CD4-positive, CD25-positive, alpha-beta regulatory T cell (primary cell): ENCODE measurements around the gene GRIK4. TPM values are rescaled to one million over a fixed set of nuclear protein-coding genes. Genes with fewer than 3 reads are reported as not detected.
"Not testable (repeated sequence)": the region's sequence is repeated elsewhere in the genome, so short reads cannot be mapped to it uniquely, and the experiment has no call there.

Experiments used
- ATAC-seq, 2 donors: fragments of 150-1000 bp; cut with Tn5 transposase; one replicate each; pipeline ENCODE4 v1.10.0; 2021; ENCODE audit warnings: low read depth in 2 of 2, moderate number of reproducible peaks in 2 of 2, moderate library complexity in 1 of 2
- DNase-seq, 3 donors: peaks; one replicate each; pipeline versions ENCODE4 v3.0.0 to v3.0.0-alpha.2; 2012 to 2022; ENCODE audit warnings: mixed read lengths in 1 of 3
- H3K27ac ChIP-seq: one replicate; pipeline ENCODE4 v1.7.0; 2013; ENCODE audit warnings: mild to moderate bottlenecking, low read length; ENCODE audit not compliant: insufficient read depth, poor library complexity, severe bottlenecking
- H3K27me3 ChIP-seq: one replicate; pipeline ENCODE4 v1.7.0; 2013; ENCODE audit warnings: low read length; ENCODE audit not compliant: control insufficient read depth, insufficient read depth
- H3K36me3 ChIP-seq: one replicate; pipeline ENCODE4 v1.7.0; 2013; ENCODE audit warnings: mild to moderate bottlenecking, low read length, moderate library complexity; ENCODE audit not compliant: control insufficient read depth, insufficient read depth
- H3K4me1 ChIP-seq: 2 replicates; pipeline ENCODE4 v1.7.0; 2013; ENCODE audit warnings: mild to moderate bottlenecking, low read length; ENCODE audit not compliant: insufficient read depth, control insufficient read depth, poor library complexity, severe bottlenecking
- H3K4me3 ChIP-seq: one replicate; pipeline ENCODE4 v1.7.0; 2013; ENCODE audit warnings: low read depth, mild to moderate bottlenecking, low read length, moderate library complexity
- H3K9me3 ChIP-seq, 2 experiments: 1 replicate in 1 of 2; 2 replicates in 1 of 2; pipeline ENCODE4 v1.7.0; 2013; ENCODE audit warnings: low read length in 2 of 2, mild to moderate bottlenecking in 1 of 2, moderate library complexity in 1 of 2; ENCODE audit not compliant: control insufficient read depth in 2 of 2
- H3K27ac Mint-ChIP-seq, 3 donors: one replicate each; pipeline ENCODE4 v1.8.0; 2020 to 2022; ENCODE audit warnings: mild to moderate bottlenecking in 3 of 3, mixed read lengths in 3 of 3, moderate library complexity in 2 of 3
- H3K27me3 Mint-ChIP-seq: one replicate; pipeline ENCODE4 v1.8.0; 2022; ENCODE audit warnings: mild to moderate bottlenecking, mixed read lengths
- H3K36me3 Mint-ChIP-seq: one replicate; pipeline ENCODE4 v1.8.0; 2020; ENCODE audit warnings: mixed read lengths
- H3K4me1 Mint-ChIP-seq, 4 donors: one replicate each; pipeline ENCODE4 v1.8.0; 2020 to 2022; ENCODE audit warnings: mixed read lengths in 4 of 4, mild to moderate bottlenecking in 1 of 4
- H3K4me3 Mint-ChIP-seq, 4 donors: one replicate each; pipeline ENCODE4 v1.8.0; 2020 to 2022; ENCODE audit warnings: mild to moderate bottlenecking in 4 of 4, mixed read lengths in 4 of 4, moderate library complexity in 3 of 4
- H3K9me3 Mint-ChIP-seq, 7 donors: one replicate each; pipeline ENCODE4 v1.8.0; 2020 to 2022; ENCODE audit warnings: mixed read lengths in 7 of 7, mild to moderate bottlenecking in 3 of 7, moderate library complexity in 2 of 7
- polyA plus RNA-seq, 4 donors: library from polyadenylated mRNA; unstranded; fragments of 300-500 nt; fragmentation: Illumina TruSeq; gene quantifications; one replicate each; pipeline ENCODE4 v1.2.3, GENCODE V29; 2021
- total RNA-seq: library from RNA; stranded (reverse); gene quantifications from one replicate; pipeline ENCODE4 v1.2.3, GENCODE V29; 2022

The GRIK4 gene
- total and polyA plus RNA-seq, 5 donors from 2014 or later, result not detected

GRCh38 chr11:121006922-121007321 lies 495.4 kb downstream of the GRIK4 start:
- Histone ChIP-seq H3K9me3 (peaks cover 3 to 8% of the 10 kb centered on the region in 2 experiments), H3K36me3 (no peaks in the 10 kb centered on the region), H3K27ac (no peak overlapping the region), H3K4me1 (no peaks in the 10 kb centered on the region), H3K27me3 (peaks cover 16% of the 10 kb centered on the region), H3K4me3 (no peak overlapping the region)
- Mint-ChIP-seq H3K4me1 (no peaks in the 10 kb centered on the region), H3K9me3 (peaks cover 0 to 9% (median 5%) of the 10 kb centered on the region in 7 donors), H3K36me3 (no peaks in the 10 kb centered on the region), H3K27ac (no peak overlapping the region), H3K27me3 (peaks cover 22% of the 10 kb centered on the region), H3K4me3 (no peak overlapping the region)
- DNase-seq (no peak), ATAC-seq (no peak)

DNA sequence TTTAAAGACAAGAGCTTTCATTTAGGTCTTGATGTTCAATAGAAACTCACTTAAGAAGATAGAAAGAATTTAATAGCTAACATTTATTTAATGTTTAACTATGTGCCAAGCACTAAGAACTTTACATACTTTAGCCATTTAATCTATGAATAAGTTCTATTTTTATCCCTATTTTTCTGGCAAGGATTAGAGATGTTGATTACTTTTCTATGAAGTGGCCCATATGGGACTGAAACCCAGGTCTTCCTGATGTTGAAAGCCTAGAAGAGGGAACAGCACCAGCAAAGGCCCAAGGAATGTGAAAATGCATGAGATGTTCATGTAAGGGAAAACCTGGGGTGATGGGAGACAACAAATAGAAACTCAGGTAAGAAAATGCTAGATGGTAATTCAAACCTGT lies 497.0 kb downstream of the GRIK4 start:
- H3K4me3 ChIP-seq, result no peak overlapping the region
- no peak overlapping the region for H3K27ac ChIP-seq
- no peaks in the 10 kb centered on the region for H3K36me3 ChIP-seq
- peaks cover 23% of the 10 kb centered on the region for H3K27me3 Mint-ChIP-seq
- peaks cover 16% of the 10 kb centered on the region for H3K27me3 ChIP-seq
- H3K36me3 Mint-ChIP-seq, result no peaks in the 10 kb centered on the region
- no peak for ATAC-seq
- peaks cover 3 to 8% of the 10 kb centered on the region in 2 experiments for H3K9me3 ChIP-seq
- H3K9me3 Mint-ChIP-seq, result peaks cover 0 to 9% (median 3%) of the 10 kb centered on the region in 7 donors
- H3K27ac Mint-ChIP-seq, result no peak overlapping the region
- no peak for DNase-seq
- no peaks in the 10 kb centered on the region for H3K4me1 Mint-ChIP-seq
- no peak overlapping the region for H3K4me3 Mint-ChIP-seq
- no peaks in the 10 kb centered on the region for H3K4me1 ChIP-seq

- H3K36me3 Mint-ChIP-seq, result no peaks in the 10 kb centered on the region
- ATAC-seq (no peak), DNase-seq (no peak)
- H3K27me3 ChIP-seq, result peaks cover 13% of the 10 kb centered on the region
- H3K27ac Mint-ChIP-seq, result no peak overlapping the region
- H3K4me3 ChIP-seq, result no peak overlapping the region
- no peaks in the 10 kb centered on the region for H3K4me1 ChIP-seq
- no peaks in the 10 kb centered on the region for H3K4me1 Mint-ChIP-seq
- no peak overlapping the region for H3K27ac ChIP-seq
- H3K36me3 ChIP-seq, result no peaks in the 10 kb centered on the region
- no peak overlapping the region for H3K4me3 Mint-ChIP-seq
- peaks cover 18% of the 10 kb centered on the region for H3K27me3 Mint-ChIP-seq
- no peaks in the 10 kb centered on the region for H3K9me3 ChIP-seq
- H3K9me3 Mint-ChIP-seq, result peaks cover 0 to 8% (median 0%) of the 10 kb centered on the region in 7 donors
Observed at GRCh38 chr11:121012091-121012490, 500.5 kb downstream of the GRIK4 start.

DNA sequence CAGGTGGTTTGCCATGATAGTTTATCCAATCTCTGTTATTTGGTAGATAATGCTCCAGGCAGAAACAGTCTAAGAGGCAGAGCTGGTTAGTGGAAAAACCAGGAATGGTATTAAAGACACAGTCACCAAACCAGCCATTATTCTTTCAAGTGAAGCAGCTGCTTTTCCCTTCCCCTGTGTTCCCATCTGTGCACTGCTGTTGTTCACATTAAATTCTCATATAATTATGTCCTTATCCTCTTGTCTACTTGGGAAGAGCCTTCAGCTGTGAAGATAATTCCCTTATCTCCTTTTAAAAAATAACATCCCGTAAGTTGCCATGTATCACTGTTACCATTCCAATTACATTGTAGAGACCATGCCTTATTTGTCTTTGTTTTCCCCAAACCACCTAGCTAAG lies 507.2 kb downstream of the GRIK4 start:
- no peak for ATAC-seq
- no peak overlapping the region for H3K4me3 Mint-ChIP-seq

DNA sequence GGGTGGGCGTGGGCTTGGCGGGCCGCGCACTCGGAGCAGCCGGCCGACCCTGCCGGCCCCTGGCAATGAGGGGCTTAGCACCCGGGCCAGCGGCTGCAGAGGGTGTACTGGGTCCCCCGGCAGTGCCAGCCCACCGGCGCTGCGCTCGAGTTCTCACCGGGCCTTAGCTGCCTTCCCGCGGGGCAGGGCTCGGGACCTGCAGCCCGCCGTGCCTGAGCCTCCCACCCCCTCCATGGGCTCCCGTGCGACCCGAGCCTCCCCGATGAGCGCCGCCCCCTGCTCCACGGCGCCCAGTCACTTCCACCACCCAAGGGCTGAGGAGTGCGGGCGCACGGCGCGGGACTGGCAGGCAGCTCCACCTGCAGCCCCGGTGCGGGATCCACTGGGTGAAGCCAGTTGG lies 510.2 kb downstream of the GRIK4 start:
- Mint-ChIP-seq H3K27me3 (peaks cover 22% of the 10 kb centered on the region), H3K4me1 (peaks cover 10 to 30% (median 24%) of the 10 kb centered on the region in 4 donors)
- not testable (repeated sequence) for H3K9me3 ChIP-seq, H3K36me3 ChIP-seq, H3K9me3 Mint-ChIP-seq, DNase-seq, H3K4me3 ChIP-seq, H3K27ac Mint-ChIP-seq, H3K36me3 Mint-ChIP-seq, H3K27me3 ChIP-seq, H3K4me3 Mint-ChIP-seq, H3K27ac ChIP-seq, ATAC-seq
- peaks cover 11% of the 10 kb centered on the region for H3K4me1 ChIP-seq

More for the DNA sequence above, 507.2 kb downstream of the GRIK4 start:
- peaks cover 8% of the 10 kb centered on the region for H3K27me3 ChIP-seq
- Mint-ChIP-seq H3K27me3 (peaks cover 24% of the 10 kb centered on the region), H3K9me3 (no peaks in the 10 kb centered on the region), H3K4me1 (peaks cover 0 to 8% (median 5%) of the 10 kb centered on the region in 4 donors), H3K27ac (no peak overlapping the region), H3K36me3 (no peaks in the 10 kb centered on the region)
- H3K4me1 ChIP-seq, result no peaks in the 10 kb centered on the region
- no peak overlapping the region for H3K27ac ChIP-seq
- no peaks in the 10 kb centered on the region for H3K9me3 ChIP-seq
- no peaks in the 10 kb centered on the region for H3K36me3 ChIP-seq
- DNase-seq, result no peak
- H3K4me3 ChIP-seq, result no peak overlapping the region

DNA sequence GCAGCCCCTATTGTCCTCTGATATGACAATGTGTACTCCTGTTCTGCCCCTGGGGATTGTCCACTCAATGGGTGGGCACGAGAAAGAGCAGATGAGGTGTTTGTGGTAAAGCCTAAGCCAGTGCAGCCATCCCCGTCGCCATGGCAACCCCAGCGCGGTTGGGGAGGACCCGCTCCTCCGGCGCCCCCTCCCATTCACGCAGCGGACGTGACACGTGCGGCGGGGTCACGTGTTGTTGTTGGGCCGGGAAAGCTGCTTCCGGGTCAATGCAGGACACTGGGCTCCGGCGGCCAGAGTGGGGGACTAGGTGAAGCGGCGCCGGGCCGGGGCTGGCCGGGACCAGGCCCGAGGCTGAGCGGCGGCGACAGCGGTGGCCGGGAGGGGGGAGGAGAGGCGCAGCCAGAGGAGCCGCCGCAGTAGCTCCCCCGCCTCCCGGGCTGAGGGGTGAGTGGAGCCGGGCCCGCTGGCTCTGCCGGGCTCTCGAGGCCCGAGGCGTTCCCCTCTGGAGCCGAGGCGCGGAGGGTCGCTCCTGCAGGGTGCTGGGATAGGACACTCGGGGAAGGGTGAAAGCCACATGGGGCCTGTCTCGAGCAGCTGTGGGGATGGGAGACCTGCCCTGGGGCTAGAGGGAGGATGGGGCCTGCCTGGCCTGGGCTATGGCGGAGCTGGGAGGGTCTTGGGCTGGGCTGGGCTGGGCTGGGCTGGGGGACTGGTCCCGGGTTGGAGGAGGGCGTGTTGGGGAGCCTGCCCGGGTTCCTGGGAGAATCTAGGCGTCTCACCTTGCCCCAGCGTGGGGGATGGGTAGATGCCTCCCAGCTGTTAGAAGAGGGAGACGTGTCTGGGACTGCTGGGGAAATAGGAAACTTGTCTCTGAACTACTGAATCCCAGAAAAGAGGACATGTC lies 512.6 kb downstream of the GRIK4 start, which contains the start of gene TBCEL:
Gene TBCEL, plus strand, starts transcription at position 255 of the 904 bp plus-strand sequence. CDS start 21,589 bp downstream, outside the sequence.
- H3K27ac Mint-ChIP-seq, result peak within 1 kb of the TSS; percentile 88 to 94 (median 93)
- peak within 1 kb of the TSS; percentile 77 for H3K4me3 ChIP-seq
- ATAC-seq, result peak; percentile 78 to 82
- peak within 1 kb of the TSS; percentile 14 for H3K27ac ChIP-seq
- no peaks in the 10 kb centered on the region for H3K36me3 ChIP-seq
- DNase-seq, result peak; percentile 70 to 84 (median 83)
- H3K36me3 Mint-ChIP-seq, result no peaks in the 10 kb centered on the region
- peaks cover 4% of the 10 kb centered on the region for H3K27me3 ChIP-seq
- H3K4me1 Mint-ChIP-seq, result peaks cover 24 to 38% (median 32%) of the 10 kb centered on the region in 4 donors
- H3K4me1 ChIP-seq, result peaks cover 11% of the 10 kb centered on the region
- H3K9me3 Mint-ChIP-seq, result no peaks in the 10 kb centered on the region
- H3K27me3 Mint-ChIP-seq, result peaks cover 7% of the 10 kb centered on the region
- H3K9me3 ChIP-seq, result no peaks in the 10 kb centered on the region
- peak within 1 kb of the TSS; percentile 87 to 89 (median 88) for H3K4me3 Mint-ChIP-seq

DNA sequence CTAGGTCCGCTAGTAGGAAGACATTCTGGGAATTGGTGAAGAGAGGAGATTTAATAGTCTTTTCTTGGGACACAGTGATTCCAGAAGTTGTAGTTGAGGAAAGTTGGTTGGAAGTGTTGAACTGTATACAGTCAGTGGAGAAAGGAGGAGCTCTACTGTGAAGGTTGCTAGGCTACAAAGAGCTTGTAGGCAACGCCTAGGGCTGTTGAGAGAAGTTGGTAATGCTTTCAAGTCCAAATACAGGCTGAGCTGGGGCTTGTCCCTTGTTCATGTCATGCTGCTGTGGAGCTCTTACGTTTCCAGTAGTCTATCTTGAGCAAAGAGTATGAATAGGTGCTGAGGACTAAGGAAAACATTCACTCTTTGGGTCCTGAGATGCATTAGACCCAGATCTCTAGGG lies 513.4 kb downstream of the GRIK4 start:
- Mint-ChIP-seq H3K36me3 (peaks cover 4% of the 10 kb centered on the region), H3K27me3 (no peaks in the 10 kb centered on the region), H3K4me1 (peaks cover 27 to 43% (median 39%) of the 10 kb centered on the region in 4 donors), H3K27ac (peak overlapping the region; percentile 88 to 94 (median 93)), H3K9me3 (no peaks in the 10 kb centered on the region), H3K4me3 (peak overlapping the region; percentile 87 to 89 (median 88))
- Histone ChIP-seq H3K27me3 (no peaks in the 10 kb centered on the region), H3K4me3 (peak overlapping the region; percentile 77), H3K4me1 (peaks cover 11% of the 10 kb centered on the region), H3K36me3 (no peaks in the 10 kb centered on the region), H3K9me3 (no peaks in the 10 kb centered on the region), H3K27ac (no peak overlapping the region)
- peak in 1 of 3 donors; percentile 25 for DNase-seq
- ATAC-seq, result no peak
